Measurements from ENCODE around the gene METTL8.
A peak's percentile ranks its signal among the peaks of the same experiment; 100 is the strongest.
"Not testable (repeated sequence)": the region's sequence is repeated elsewhere in the genome, so short reads cannot be mapped to it uniquely, and the experiment has no call there.

Gene METTL8

GRCh38 chr2:171422710-171423495 lies 10.9 kb downstream of the METTL8 start:
- not testable (repeated sequence) for DNase-seq

DNA sequence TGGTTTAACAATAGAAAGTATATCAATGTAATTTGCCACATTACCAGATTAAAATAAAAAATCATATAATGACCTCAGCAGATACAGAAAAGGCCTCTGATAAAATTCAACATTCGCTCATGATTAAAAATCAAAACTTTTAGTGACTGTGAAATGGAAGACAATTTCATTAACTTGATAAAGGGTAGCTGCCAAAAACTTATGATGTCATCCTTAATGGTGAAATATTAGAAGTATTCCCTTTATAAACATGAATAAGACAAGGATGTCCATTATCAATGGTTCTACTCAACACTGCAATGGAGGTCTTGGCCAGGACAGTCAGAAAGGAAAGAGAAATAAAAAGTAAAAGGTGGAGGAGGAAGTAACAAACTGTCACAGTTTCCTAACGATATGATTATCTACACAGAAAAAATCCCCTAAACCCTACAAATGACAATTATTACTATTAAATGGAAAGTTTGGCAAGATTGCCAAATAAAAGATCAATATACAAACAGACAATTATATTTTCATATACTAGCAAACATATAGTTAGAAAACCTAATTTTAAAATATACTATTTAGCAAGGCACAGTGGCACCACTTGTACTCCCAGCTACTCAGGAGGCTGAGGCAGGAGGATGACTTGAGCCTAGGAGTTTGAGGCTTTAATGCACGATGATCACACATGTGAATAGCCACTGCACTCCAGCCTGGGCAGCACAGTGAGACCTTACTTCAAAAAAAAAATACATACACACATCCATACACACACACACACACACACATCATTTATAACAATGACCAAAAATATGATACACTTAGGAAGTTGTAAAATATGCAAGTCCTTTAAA lies 12.8 kb downstream of the METTL8 start:
- DNase-seq = no peak

DNA sequence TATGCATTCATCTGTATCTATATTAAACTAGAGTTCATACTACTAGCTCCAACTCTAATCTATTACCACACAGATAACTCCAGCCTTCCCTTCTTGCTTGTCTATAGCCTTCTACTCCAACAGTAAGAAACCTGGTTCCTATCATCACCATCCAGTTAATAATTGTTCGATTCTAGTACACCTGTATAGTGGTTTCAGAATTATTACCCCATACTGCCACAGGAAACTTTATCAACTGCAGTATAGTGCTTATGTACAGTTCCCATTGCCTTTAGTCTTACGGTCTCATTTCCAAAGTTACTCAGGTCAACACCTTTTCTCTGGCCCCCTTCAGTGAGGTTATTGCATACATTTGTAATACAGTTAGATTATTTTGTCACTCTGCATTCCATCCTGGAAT lies 14.5 kb downstream of the METTL8 start:
- DNase-seq = no peak

GRCh38 chr2:171416009-171416926 lies 17.5 kb downstream of the METTL8 start:
- DNase-seq = peak; percentile 81 to 86

- not testable (repeated sequence) for DNase-seq
These were observed 19.1 kb downstream of the METTL8 start for GRCh38 chr2:171414645-171415044.

DNA sequence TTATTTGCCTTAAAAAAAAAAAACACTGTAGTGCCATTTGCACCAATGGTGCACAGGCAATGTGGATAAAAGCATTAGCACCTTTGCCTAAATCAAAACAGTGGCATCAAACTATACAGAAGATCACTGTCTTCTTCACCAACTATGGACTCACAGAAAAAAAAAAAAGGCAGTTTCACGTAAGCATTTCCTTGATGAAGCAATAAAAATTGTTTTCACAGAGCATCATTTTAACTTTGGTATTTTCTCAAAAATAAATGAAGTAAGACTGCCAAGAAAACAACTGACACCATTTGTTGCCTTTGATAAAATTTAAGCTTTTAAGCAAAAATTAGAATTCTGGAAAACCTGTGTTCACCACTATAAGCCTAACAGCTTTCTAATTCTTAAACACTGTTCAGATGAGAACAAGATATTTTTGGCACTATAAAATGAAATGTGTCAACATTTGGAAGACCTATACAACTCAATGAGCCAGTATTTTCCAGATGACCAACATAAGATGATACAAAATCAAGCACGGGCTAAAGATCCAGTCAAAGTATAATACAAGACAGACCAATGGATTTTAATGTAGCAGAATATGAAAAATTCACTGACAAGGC lies 21.1 kb downstream of the METTL8 start:
- DNase-seq = no peak

DNA sequence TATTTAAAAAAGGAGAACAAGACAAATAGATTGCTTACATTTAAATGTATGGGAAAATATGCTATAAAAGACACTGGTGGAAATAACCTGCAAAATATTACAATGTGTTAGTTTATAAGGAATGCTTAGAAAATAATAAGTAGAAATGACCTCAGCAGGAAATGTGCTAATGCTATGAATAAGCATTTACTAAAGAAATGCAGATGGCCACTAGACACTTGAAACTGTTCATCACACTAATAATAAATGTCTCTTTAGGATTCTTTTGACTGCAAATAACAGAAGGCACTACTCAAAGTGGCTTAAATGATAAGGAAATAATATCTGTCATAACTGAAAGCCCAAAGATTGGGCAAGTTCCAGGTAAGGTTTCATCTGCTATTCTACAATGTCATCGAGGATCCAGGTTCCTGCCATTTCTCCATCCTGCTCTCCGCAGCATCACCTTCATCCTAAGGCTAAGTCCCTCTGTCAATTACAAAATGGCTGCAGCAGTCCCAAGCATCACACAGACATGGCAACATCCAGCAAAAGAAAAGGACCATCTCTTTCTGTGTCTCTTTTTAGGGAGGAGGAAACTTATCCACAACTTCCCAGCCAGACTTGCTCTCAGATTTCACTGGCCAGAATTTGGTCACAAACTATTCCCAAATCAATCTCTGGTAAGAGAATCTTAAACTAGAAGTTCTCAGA lies 21.9 kb downstream of the METTL8 start:
- DNase-seq = no peak

DNA sequence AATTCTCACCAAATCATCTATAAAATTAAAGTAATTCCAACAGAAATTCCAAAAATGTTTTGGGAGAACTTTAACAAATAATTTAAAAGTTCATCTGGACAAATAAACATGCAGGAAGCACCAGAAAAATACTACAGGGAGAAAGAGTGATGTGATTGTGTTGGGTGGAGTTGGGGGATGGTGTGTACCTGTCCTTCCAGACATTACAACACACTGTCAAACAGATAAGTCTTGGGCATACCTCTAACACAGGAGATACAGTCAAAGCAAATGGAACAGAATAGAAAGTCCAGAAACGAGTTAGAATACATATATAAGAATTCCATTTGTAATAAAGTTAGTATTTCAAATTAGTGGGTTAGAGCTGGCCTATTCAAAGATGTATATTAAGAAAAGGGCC lies 22.6 kb downstream of the METTL8 start:
- no peak for DNase-seq

GRCh38 chr2:171410624-171411023 lies 23.2 kb downstream of the METTL8 start:
- no peak for DNase-seq

DNA sequence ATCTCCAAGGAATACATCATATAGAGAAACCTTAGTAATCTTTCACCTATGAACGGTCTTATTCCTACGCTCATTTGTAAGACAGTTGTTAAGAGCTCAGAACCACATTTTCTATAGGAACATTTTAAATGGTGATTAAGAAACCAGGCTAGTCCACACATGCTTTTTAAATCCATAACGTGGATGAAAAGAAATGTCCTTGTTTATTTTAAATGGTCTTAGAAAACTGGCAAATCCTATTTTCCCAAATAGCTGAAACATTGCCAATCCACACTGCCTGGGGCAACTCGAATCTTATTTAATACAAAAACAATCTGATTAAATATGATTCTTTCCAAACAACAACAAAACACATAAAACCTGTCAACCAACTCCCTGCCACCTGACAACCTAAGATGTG lies 23.7 kb downstream of the METTL8 start:
- DNase-seq = no peak

DNA sequence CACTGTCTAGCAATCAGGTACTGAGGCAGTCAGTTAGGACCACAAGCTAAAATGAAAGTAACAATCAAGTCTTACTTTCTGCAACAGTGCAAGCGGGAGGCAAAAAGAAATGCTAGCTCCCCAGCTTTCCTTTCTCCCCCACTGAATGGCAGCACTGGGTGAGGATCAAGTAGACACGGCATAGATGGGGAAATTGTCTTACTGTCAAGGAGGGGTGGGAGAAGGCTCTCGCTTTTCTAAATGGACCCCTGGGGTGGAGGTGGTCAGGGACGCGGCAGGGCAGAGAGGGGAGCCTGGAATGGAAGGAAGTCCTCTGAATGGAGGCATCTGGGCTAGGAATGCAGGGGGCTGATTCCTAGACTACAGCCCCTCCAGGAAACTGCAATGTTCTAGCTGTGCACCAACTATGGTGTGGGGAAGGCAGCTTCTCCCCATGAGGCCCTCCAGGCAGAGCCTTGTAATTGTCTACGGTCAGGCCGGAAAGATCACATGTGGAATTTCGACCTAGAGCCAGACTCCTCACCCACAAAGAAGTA lies 24.3 kb downstream of the METTL8 start:
- DNase-seq = no peak

- DNase-seq = no peak
These were observed 26.1 kb downstream of the METTL8 start for GRCh38 chr2:171407676-171408044.

- no peak for DNase-seq
These were observed 26.6 kb downstream of the METTL8 start for GRCh38 chr2:171407030-171407675.

- no peak for DNase-seq
These were observed 27.7 kb downstream of the METTL8 start for GRCh38 chr2:171406044-171406443.

DNA sequence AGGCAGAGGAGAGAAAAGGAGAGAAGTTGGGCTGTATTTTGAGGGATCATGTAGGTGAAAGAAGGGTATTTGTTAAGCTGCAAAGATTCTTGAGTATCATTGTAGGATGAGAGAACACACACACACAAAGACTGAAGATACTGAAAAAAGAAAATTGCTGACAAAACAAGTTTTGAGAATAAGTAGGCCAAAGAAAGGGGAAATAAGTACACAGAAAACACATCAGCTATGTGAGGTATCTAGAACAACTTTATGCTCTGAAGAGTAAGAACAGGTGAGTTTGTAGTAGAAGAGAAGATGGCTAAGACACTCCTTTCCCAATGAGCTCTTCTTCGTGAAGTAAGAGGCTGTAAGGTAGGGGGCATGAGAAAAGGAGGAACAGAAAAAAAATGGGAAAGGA lies 28.2 kb downstream of the METTL8 start:
- no peak for DNase-seq

GRCh38 chr2:171404719-171405118 lies 29.1 kb downstream of the METTL8 start:
- no peak for DNase-seq

- DNase-seq = no peak
These were observed 29.5 kb downstream of the METTL8 start for GRCh38 chr2:171404261-171404660.

- DNase-seq = no peak
These were observed 30.7 kb downstream of the METTL8 start for GRCh38 chr2:171402906-171403580.

DNA sequence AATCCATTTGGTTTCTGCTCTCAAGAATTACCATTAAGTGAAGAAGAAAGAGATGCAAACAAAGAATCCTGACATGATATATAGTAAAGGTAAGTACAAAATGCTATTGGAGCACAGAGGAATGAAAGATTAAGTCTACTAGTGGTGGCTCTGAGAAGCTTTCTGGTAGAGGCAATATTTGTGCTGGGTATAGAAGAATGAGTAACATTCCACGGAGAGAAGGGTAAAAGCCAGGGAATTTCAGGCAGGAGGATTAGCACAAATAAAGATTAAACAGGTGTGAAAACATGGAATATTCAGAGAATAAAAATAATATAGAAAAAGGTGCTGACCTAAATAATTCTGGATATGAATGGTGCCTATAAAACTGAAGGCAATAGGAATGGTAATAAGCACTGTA lies 31.8 kb downstream of the METTL8 start:
- DNase-seq = no peak

- DNase-seq = no peak
These were observed 33.4 kb downstream of the METTL8 start for GRCh38 chr2:171400395-171400794.

- no peak for DNase-seq
These were observed 34.5 kb downstream of the METTL8 start for GRCh38 chr2:171399292-171399691.

Measured in activated CD4-positive, alpha-beta T cell treated with anti-CD3 and anti-CD28 coated beads for 4 hours (primary cell).